B cell (primary cell): Measurements from ENCODE around the gene MXRA5.

Source experiments
- EZH2 ChIP-seq: IDR thresholded peaks from 2 replicates; pipeline ENCODE4 v1.6.1; 2012; ENCODE audit warnings: borderline replicate concordance, low read depth, mild to moderate bottlenecking, moderate library complexity, low read length; ENCODE audit not compliant: insufficient read depth, poor library complexity, severe bottlenecking
- TF ChIP-seq, protein P1 (sequence below): fragments of 200-600 bp; IDR thresholded peaks from one replicate; pipeline ENCODE4 v1.8.0; 2022; ENCODE audit warnings: antibody characterized with exemption, mild to moderate bottlenecking

DNA sequence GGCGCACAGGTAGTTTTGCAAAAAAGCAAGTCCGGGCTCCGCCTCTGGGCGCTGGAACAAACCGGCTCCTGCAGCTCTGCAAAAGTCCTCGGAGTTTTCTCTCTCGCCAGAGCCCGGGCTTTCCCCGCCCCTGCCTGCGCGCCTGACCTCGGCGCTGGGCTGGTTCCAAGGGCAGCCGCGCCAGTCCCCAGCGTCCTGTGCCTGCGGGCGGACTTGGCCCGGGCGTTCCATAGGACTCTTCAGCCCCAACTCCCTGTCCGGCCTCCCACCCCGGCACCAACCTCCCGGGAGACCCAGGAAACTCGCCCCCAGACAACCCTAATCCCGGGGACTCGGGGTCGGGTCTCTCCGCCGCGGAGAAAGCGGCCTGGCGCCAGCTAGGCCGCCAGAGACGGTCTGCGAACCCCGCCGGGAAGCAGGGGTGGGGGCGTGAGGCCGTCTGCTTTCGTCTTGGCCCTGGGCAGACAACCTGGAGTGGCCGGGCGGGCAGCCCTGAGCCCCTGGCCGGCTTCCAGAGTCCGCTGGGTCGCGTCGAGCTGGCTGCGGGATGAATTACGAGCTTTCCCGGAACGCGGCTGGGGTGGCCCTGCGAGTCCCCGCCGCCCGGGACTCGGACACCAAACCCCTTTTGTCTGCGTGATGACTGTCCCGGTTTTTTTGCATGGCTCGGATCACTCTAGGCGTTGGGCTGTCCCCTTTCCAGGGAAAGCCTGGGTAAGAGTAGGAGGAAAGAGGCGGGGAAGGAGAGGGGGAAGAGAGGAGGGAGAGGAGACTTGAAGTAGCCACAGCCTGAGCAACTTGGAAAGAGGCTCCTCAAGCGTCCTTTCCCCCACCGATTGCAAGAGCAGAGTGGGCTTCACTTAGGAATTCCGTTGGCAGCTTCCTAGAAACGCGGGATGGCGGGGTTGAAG is 916 bp downstream of the MXRA5 start:
- TF ChIP-seq EZH2 = no peak
- TF ChIP-seq, protein P1, sequence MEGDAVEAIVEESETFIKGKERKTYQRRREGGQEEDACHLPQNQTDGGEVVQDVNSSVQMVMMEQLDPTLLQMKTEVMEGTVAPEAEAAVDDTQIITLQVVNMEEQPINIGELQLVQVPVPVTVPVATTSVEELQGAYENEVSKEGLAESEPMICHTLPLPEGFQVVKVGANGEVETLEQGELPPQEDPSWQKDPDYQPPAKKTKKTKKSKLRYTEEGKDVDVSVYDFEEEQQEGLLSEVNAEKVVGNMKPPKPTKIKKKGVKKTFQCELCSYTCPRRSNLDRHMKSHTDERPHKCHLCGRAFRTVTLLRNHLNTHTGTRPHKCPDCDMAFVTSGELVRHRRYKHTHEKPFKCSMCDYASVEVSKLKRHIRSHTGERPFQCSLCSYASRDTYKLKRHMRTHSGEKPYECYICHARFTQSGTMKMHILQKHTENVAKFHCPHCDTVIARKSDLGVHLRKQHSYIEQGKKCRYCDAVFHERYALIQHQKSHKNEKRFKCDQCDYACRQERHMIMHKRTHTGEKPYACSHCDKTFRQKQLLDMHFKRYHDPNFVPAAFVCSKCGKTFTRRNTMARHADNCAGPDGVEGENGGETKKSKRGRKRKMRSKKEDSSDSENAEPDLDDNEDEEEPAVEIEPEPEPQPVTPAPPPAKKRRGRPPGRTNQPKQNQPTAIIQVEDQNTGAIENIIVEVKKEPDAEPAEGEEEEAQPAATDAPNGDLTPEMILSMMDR = no peak
